IMR-90 (cell line): ENCODE results near the gene TLCD1.

Source experiments
- BHLHE40 ChIP-seq: fragments of 150-350 bp; IDR thresholded peaks from 2 replicates; pipeline ENCODE4 v1.6.1; 2016; ENCODE audit warnings: mild to moderate bottlenecking, low read depth, low read length
- FOS ChIP-seq: fragments of 150-350 bp; IDR thresholded peaks from 2 replicates; pipeline ENCODE4 v1.6.1; 2016; ENCODE audit warnings: low read depth, low read length
- MAZ ChIP-seq: IDR thresholded peaks from 2 replicates; pipeline ENCODE4 v1.6.1; 2012; ENCODE audit warnings: low read depth, mild to moderate bottlenecking, low read length, improper control_type of control experiment, moderate library complexity, borderline replicate concordance
- POLR2A ChIP-seq: IDR thresholded peaks from 2 replicates; pipeline ENCODE4 v1.6.1; 2012; ENCODE audit warnings: mild to moderate bottlenecking, low read depth, low read length
- RAD21 ChIP-seq: IDR thresholded peaks from 2 replicates; pipeline ENCODE4 v1.6.1; 2012; ENCODE audit warnings: low read length, improper control_type of control experiment
- RCOR1 ChIP-seq: IDR thresholded peaks from 2 replicates; pipeline ENCODE4 v1.6.1; 2012; ENCODE audit warnings: mild to moderate bottlenecking, low read length, improper control_type of control experiment; ENCODE audit not compliant: insufficient replicate concordance
- RFX5 ChIP-seq: IDR thresholded peaks from 2 replicates; pipeline ENCODE4 v1.8.0; 2012; ENCODE audit warnings: low read depth, mild to moderate bottlenecking, low read length, moderate library complexity
- SMC3 ChIP-seq: fragments of 150-350 bp; IDR thresholded peaks from 2 replicates; pipeline ENCODE4 v1.6.1; 2016; ENCODE audit warnings: low read depth, mild to moderate bottlenecking, antibody characterized with exemption, low read length, moderate library complexity
- TF ChIP-seq, protein P1 (sequence below): fragments of 150-350 bp; IDR thresholded peaks from 2 replicates; pipeline ENCODE4 v1.6.1; 2017; ENCODE audit warnings: mild to moderate bottlenecking, antibody characterized with exemption, low read length, low read depth
- TF ChIP-seq, protein P2 (sequence below): conservative IDR thresholded peaks from 2 replicates; pipeline ENCODE4 v1.5.1; 2012; ENCODE audit warnings: mild to moderate bottlenecking, low read depth, low read length, improper control_type of control experiment

DNA sequence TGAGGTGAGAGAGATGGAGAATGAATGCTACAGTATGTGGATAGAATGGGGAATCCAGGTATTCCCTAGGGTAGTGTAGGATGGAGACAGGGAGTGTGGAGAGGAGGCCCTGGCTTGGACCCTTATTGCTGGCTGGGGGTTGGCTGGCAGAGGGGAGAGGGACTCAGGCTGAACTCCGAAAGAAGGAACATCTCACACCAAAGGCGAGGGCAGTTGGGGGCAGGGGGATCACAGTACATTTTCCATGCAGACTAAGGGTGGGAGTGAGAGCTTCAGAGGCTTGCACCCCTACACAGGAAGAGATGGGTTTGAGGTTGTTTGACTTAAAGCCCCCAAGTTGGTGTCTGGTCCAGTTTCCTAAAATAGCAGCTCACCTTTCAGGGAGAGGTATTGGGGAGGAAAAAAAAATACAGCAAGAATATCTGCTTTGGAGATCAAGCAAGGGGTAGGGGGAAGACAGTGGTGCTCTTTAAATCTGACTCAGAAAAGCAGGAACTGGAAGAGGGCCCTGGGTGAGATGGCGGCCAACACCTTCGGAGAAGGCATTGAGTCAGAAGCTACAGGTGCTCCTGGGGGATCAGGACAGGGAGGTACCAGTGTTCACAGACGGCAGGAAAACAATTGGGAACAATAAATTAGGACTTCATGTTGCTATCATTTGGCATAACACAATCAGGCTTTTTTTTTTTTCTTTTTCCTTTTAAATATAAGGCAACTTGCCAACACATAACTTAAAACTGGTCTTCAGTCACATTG is 30.2 kb upstream of the TLCD1 start:
- TF ChIP-seq SMC3 (no peak), POLR2A (no peak), RFX5 (no peak), MAZ (no peak), RAD21 (no peak), FOS (no peak), RCOR1 (no peak), BHLHE40 (no peak)
- TF ChIP-seq, protein P1, sequence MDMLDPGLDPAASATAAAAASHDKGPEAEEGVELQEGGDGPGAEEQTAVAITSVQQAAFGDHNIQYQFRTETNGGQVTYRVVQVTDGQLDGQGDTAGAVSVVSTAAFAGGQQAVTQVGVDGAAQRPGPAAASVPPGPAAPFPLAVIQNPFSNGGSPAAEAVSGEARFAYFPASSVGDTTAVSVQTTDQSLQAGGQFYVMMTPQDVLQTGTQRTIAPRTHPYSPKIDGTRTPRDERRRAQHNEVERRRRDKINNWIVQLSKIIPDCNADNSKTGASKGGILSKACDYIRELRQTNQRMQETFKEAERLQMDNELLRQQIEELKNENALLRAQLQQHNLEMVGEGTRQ = no peak
- TF ChIP-seq, protein P2, sequence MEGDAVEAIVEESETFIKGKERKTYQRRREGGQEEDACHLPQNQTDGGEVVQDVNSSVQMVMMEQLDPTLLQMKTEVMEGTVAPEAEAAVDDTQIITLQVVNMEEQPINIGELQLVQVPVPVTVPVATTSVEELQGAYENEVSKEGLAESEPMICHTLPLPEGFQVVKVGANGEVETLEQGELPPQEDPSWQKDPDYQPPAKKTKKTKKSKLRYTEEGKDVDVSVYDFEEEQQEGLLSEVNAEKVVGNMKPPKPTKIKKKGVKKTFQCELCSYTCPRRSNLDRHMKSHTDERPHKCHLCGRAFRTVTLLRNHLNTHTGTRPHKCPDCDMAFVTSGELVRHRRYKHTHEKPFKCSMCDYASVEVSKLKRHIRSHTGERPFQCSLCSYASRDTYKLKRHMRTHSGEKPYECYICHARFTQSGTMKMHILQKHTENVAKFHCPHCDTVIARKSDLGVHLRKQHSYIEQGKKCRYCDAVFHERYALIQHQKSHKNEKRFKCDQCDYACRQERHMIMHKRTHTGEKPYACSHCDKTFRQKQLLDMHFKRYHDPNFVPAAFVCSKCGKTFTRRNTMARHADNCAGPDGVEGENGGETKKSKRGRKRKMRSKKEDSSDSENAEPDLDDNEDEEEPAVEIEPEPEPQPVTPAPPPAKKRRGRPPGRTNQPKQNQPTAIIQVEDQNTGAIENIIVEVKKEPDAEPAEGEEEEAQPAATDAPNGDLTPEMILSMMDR = no peak
